IMR-90 (cell line): ENCODE measurements around the gene ADGRF1. TPM values are rescaled to one million over a fixed set of nuclear protein-coding genes. Genes with fewer than 3 reads are reported as not detected.

Source experiments
- ATAC-seq: fragments of 200-7000 bp; cut with Tn5 transposase; 2 replicates; pipeline ENCODE4 v1.9.1; 2020; ENCODE audit warnings: low read depth, mild to moderate bottlenecking, moderate library complexity
- BruUV-seq: library from RNA; stranded (reverse); fragments of 400-500 nt; replicated peaks from 2 replicates; lab custom pipeline; 2021; lab: Mats Ljungman, UMichigan
- CTCF ChIA-PET: fragments of 300-600 bp; formaldehyde crosslinking; extraction: SDS; loops from one replicate; lab custom pipeline; 2021; ENCODE audit warnings: antibody characterized with exemption; lab: Yijun Ruan, JAX
- POLR2A ChIA-PET: fragments of 300-600 bp; sonication (Branson Sonifier 250); formaldehyde crosslinking; loops from one replicate; lab custom pipeline; 2022; ENCODE audit warnings: antibody characterized with exemption; ENCODE audit not compliant: unreplicated experiment; lab: Charles Lee
- DNase-seq: peaks from one replicate; pipeline ENCODE4 v3.0.0; 2013
- H2AFZ ChIP-seq: replicated peaks from 2 replicates; pipeline ENCODE3; 2013; ENCODE audit warnings: low read length, mild to moderate bottlenecking; ENCODE audit not compliant: poor library complexity
- H2AK5ac ChIP-seq: 2 replicates; pipeline ENCODE4 v1.6.1; 2013; ENCODE audit warnings: low read depth, low read length, inconsistent platforms
- H2AK9ac ChIP-seq: replicated peaks from 2 replicates; pipeline ENCODE3; 2013; ENCODE audit warnings: mild to moderate bottlenecking, low read depth, low read length, moderate library complexity; ENCODE audit not compliant: poor library complexity
- H2BK120ac ChIP-seq: 2 replicates; pipeline ENCODE4 v1.6.1; 2013; ENCODE audit warnings: low read depth, low read length, inconsistent platforms
- H2BK15ac ChIP-seq: 3 replicates; pipeline ENCODE4 v1.6.1; 2013; ENCODE audit warnings: low read depth, low read length, inconsistent platforms
- H2BK20ac ChIP-seq: 2 replicates; pipeline ENCODE4 v1.6.1; 2013; ENCODE audit warnings: low read depth, mild to moderate bottlenecking, inconsistent platforms, low read length, moderate library complexity
- H2BK5ac ChIP-seq: 2 replicates; pipeline ENCODE4 v1.6.1; 2013; ENCODE audit warnings: mild to moderate bottlenecking, low read depth, low read length, inconsistent platforms; ENCODE audit not compliant: poor library complexity, severe bottlenecking
- H3K14ac ChIP-seq: replicated peaks from 2 replicates; pipeline ENCODE4 v1.6.1; 2013; ENCODE audit warnings: low read depth, low read length, inconsistent platforms
- H3K18ac ChIP-seq: 2 replicates; pipeline ENCODE4 v1.6.1; 2013; ENCODE audit warnings: low read depth, low read length, control low read depth
- H3K23ac ChIP-seq: 2 replicates; pipeline ENCODE4 v1.6.1; 2013; ENCODE audit warnings: low read depth, low read length, inconsistent platforms
- H3K27ac ChIP-seq: 2 replicates; pipeline ENCODE4 v1.5.1; 2013; ENCODE audit warnings: mild to moderate bottlenecking, control low read depth, low read length; ENCODE audit not compliant: insufficient read depth
- H3K27me3 ChIP-seq: 2 replicates; pipeline ENCODE4 v1.6.1; 2013; ENCODE audit warnings: low read length; ENCODE audit not compliant: control insufficient read depth, insufficient read depth
- H3K36me3 ChIP-seq: 2 replicates; pipeline ENCODE4 v1.6.1; 2013; ENCODE audit warnings: low read length, mixed read lengths; ENCODE audit not compliant: control insufficient read depth, insufficient read depth
- H3K4ac ChIP-seq: 2 replicates; pipeline ENCODE4 v1.6.1; 2013; ENCODE audit warnings: low read depth, low read length, inconsistent platforms
- H3K4me1 ChIP-seq: 2 replicates; pipeline ENCODE4 v1.6.1; 2013; ENCODE audit warnings: low read length, mixed read lengths; ENCODE audit not compliant: control insufficient read depth, insufficient read depth
- H3K4me2 ChIP-seq: 2 replicates; pipeline ENCODE4 v1.6.1; 2013; ENCODE audit warnings: low read depth, mild to moderate bottlenecking, control low read depth, low read length, moderate library complexity
- H3K4me3 ChIP-seq: 2 replicates; pipeline ENCODE4 v1.5.1; 2013; ENCODE audit warnings: low read depth, mild to moderate bottlenecking, control low read depth, low read length, moderate library complexity; ENCODE audit not compliant: insufficient read depth
- H3K56ac ChIP-seq: 2 replicates; pipeline ENCODE4 v1.6.1; 2013; ENCODE audit warnings: low read length, inconsistent platforms; ENCODE audit not compliant: insufficient read depth; ENCODE audit errors: extremely low read depth
- H3K79me1 ChIP-seq, 2 experiments: 2 replicates each; pipeline ENCODE4 v1.6.1; 2013; ENCODE audit warnings: low read length in 2 of 2, inconsistent platforms in 1 of 2, low read depth in 1 of 2
- H3K9ac ChIP-seq: 2 replicates; pipeline ENCODE4 v1.6.1; 2013; ENCODE audit warnings: low read depth, low read length, control low read depth
- H3K9me1 ChIP-seq: 2 replicates; pipeline ENCODE4 v1.6.1; 2013; ENCODE audit warnings: low read length, inconsistent platforms; ENCODE audit not compliant: insufficient read depth
- H3K9me3 ChIP-seq: 2 replicates; pipeline ENCODE4 v1.6.1; 2013; ENCODE audit warnings: low read length; ENCODE audit not compliant: control insufficient read depth, insufficient read depth
- H4K20me1 ChIP-seq: 2 replicates; pipeline ENCODE4 v1.6.1; 2013; ENCODE audit warnings: low read length, inconsistent platforms; ENCODE audit not compliant: insufficient read depth
- H4K5ac ChIP-seq: 2 replicates; pipeline ENCODE4 v1.6.1; 2013; ENCODE audit warnings: mild to moderate bottlenecking, low read depth, low read length, control low read depth
- H4K8ac ChIP-seq, 2 experiments: 2 replicates each; pipeline ENCODE4 v1.6.1; 2013; ENCODE audit warnings: low read depth in 2 of 2, low read length in 2 of 2, control low read depth in 1 of 2, inconsistent platforms in 1 of 2
- H4K91ac ChIP-seq: 2 replicates; pipeline ENCODE4 v1.6.1; 2013; ENCODE audit warnings: low read depth, low read length, inconsistent platforms; ENCODE audit not compliant: insufficient read depth
- CEBPB ChIP-seq: IDR thresholded peaks from 2 replicates; pipeline ENCODE4 v1.6.1; 2012; ENCODE audit warnings: low read depth, low read length, improper control_type of control experiment
- MAFK ChIP-seq: IDR thresholded peaks from 2 replicates; pipeline ENCODE4 v1.6.1; 2012; ENCODE audit warnings: low read depth, low read length, improper control_type of control experiment
- MAZ ChIP-seq: IDR thresholded peaks from 2 replicates; pipeline ENCODE4 v1.6.1; 2012; ENCODE audit warnings: low read depth, mild to moderate bottlenecking, low read length, improper control_type of control experiment, moderate library complexity, borderline replicate concordance
- POLR2A ChIP-seq: IDR thresholded peaks from 2 replicates; pipeline ENCODE4 v1.6.1; 2012; ENCODE audit warnings: mild to moderate bottlenecking, low read depth, low read length
- RAD21 ChIP-seq: IDR thresholded peaks from 2 replicates; pipeline ENCODE4 v1.6.1; 2012; ENCODE audit warnings: low read length, improper control_type of control experiment
- RCOR1 ChIP-seq: IDR thresholded peaks from 2 replicates; pipeline ENCODE4 v1.6.1; 2012; ENCODE audit warnings: mild to moderate bottlenecking, low read length, improper control_type of control experiment; ENCODE audit not compliant: insufficient replicate concordance
- SMC3 ChIP-seq: fragments of 150-350 bp; IDR thresholded peaks from 2 replicates; pipeline ENCODE4 v1.6.1; 2016; ENCODE audit warnings: low read depth, mild to moderate bottlenecking, antibody characterized with exemption, low read length, moderate library complexity
- WGBS, 2 experiments: methylation state at CpG; one replicate each; pipeline versions ENCODE4 v1.1.5 to v1.1.7; 2013; ENCODE audit warnings: missing lambda C conversion rate in 2 of 2; ENCODE audit not compliant: insufficient read length in 1 of 2; ENCODE audit errors: extremely low coverage in 2 of 2; 5-methylcytosine and 5-hydroxymethylcytosine counted together
- dilution Hi-C: fragments of 300-500 bp; cut with HindIII; formaldehyde crosslinking; loops from one replicate; pipeline ENCODE4 v1.14.3; 2018; ENCODE audit warnings: low sequenced_read_pairs; ENCODE audit not compliant: unreplicated experiment
- in situ Hi-C: fragments of 300-500 bp; cut with MboI; formaldehyde crosslinking; loops from 3 replicates; pipeline ENCODE4 v1.14.3; 2019; ENCODE audit warnings: low sequenced_read_pairs, inconsistent platforms, mixed read lengths
- intact Hi-C: fragments of 100-400 bp; cut with micrococcal nuclease; formaldehyde crosslinking; loops from 2 replicates; pipeline ENCODE4 v1.10.0; 2022
- polyA plus RNA-seq, 3 experiments: library from polyadenylated mRNA; depleted of rRNA; stranded (reverse); fragments of >200 nt; gene quantifications; 2 replicates each; pipeline ENCODE4 v1.2.3, GENCODE V29; 2012; ENCODE audit warnings: low replicate concordance in 1 of 3
- total RNA-seq: library from RNA; depleted of rRNA; stranded (reverse); fragments of >200 nt; gene quantifications from 2 replicates; pipeline ENCODE4 v1.2.3, GENCODE V29; 2012
- TF ChIP-seq, protein P1 (sequence below): fragments of 150-350 bp; IDR thresholded peaks from 2 replicates; pipeline ENCODE4 v1.6.1; 2016; ENCODE audit warnings: low read depth, mild to moderate bottlenecking, low read length, moderate library complexity, borderline replicate concordance

ADGRF1 gene
- total and polyA plus RNA-seq, 2 of the 4 experiments (the other 2 are of a cell fraction): not detected

DNA sequence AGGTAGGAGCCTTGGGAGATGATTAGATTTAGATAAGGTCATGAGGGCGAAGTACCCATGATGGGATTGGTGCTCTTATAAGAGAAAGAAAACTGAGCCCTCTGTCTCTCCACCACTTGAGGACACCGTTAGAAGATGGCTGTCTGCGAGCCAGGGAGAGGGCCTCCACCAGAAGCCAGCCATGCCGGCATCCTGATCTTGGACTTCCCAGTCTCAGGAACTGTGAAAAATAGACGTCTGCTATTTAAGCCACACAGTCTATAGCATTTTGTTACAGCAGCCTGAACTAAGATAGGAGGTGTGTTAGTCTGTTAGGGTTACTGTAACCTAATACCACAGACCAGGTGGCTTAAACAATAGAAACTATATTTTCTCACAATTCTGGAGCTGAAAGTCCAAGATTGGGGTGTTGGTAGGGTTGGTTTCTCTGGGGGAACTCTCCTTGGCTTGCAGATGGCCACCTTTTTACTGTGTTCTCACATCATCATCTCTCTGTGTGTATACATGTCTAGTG lies 38.0 kb upstream of the ADGRF1 start:
- no peak for ATAC-seq
- H2BK120ac ChIP-seq: no peak overlapping the region
- no peak overlapping the region for H3K4me2 ChIP-seq
- no peak overlapping the region for H2BK15ac ChIP-seq
- no peak for DNase-seq
- H3K23ac ChIP-seq: no peak overlapping the region
- no peak overlapping the region for H4K5ac ChIP-seq
- H3K4me3 ChIP-seq: no peak overlapping the region
- 100% methylated on average over 1 of the region's 5 CpGs; no CpG with 5 or more reads in 1 of the 2 experiments for WGBS, 2 experiments
- H2AK9ac ChIP-seq: no peak overlapping the region
- no peak overlapping the region for H2BK20ac ChIP-seq
- no peak overlapping the region for H3K27ac ChIP-seq
- in situ Hi-C loops (no loop called here), intact Hi-C loops (no loop called here), dilution Hi-C loops (no loop called here)
- H3K79me1 ChIP-seq: no peaks in the 10 kb centered on the region
- peaks cover 16% of the 10 kb centered on the region; the same call in 1 of the 2 replicates for H3K27me3 ChIP-seq
- no peaks in the 10 kb centered on the region for H4K20me1 ChIP-seq
- no peak overlapping the region for H3K56ac ChIP-seq
- H3K9ac ChIP-seq: no peak overlapping the region
- TF ChIP-seq, protein P1, sequence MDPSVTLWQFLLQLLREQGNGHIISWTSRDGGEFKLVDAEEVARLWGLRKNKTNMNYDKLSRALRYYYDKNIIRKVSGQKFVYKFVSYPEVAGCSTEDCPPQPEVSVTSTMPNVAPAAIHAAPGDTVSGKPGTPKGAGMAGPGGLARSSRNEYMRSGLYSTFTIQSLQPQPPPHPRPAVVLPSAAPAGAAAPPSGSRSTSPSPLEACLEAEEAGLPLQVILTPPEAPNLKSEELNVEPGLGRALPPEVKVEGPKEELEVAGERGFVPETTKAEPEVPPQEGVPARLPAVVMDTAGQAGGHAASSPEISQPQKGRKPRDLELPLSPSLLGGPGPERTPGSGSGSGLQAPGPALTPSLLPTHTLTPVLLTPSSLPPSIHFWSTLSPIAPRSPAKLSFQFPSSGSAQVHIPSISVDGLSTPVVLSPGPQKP: no peak
- no peak for TF ChIP-seq POLR2A
- no peak for TF ChIP-seq RCOR1
- no peak for TF ChIP-seq RAD21
- no peak for TF ChIP-seq MAFK
- no peak for TF ChIP-seq SMC3
- TF ChIP-seq CEBPB: no peak
- TF ChIP-seq MAZ: no peak
- H2AK5ac ChIP-seq: no peak overlapping the region
- ChIA-PET POLR2A (no interaction called here), CTCF (no interaction called here)
- no peak overlapping the region for H4K91ac ChIP-seq
- H3K36me3 ChIP-seq: no peaks in the 10 kb centered on the region
- no peaks in the 10 kb centered on the region for H3K4me1 ChIP-seq
- H2AFZ ChIP-seq: no peak overlapping the region
- no TSS peak for BruUV-seq
- H3K9me3 ChIP-seq: no peaks in the 10 kb centered on the region
- H3K4ac ChIP-seq: no peak overlapping the region
- no peak overlapping the region for H3K14ac ChIP-seq
- H2BK5ac ChIP-seq: no peak overlapping the region
- H3K18ac ChIP-seq: no peak overlapping the region
- H4K8ac ChIP-seq: no peak overlapping the region
- H3K9me1 ChIP-seq: no peaks in the 10 kb centered on the region
